HG03521 (cell line): ENCODE data around the gene ACSS3.
"Not testable (repeated sequence)": the region's sequence is repeated elsewhere in the genome, so short reads cannot be mapped to it uniquely, and the experiment has no call there.

Source experiments
- ATAC-seq: cut with Tn5 transposase; IDR thresholded peaks from one replicate; pipeline ENCODE4 v1.9.1; 2021; ENCODE audit warnings: mild to moderate bottlenecking, moderate library complexity; ENCODE audit not compliant: unreplicated experiment

The ACSS3 gene

GRCh38 chr12:81164827-81165226 lies 86.9 kb downstream of the ACSS3 start:
- ATAC-seq = no peak

DNA sequence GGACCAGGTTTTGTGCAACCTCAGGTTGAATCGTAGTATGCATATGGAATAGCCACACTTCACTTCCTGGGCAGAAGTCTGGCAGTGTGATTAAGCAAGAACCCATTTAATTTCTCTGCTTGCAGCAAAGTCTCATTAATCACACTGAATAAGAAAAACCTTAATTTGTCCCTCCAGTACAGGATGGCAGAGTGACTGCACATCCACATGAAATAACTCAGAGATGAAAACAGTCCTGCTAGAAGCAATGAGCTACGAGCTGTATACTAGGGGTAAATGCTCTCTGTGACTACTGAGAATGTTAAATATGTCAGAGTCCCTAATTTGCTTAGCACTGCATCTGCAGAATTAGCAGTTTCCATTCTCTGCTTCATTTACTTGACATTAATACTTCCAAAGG lies 88.9 kb downstream of the ACSS3 start:
- ATAC-seq = no peak

- no peak for ATAC-seq
These were observed 89.8 kb downstream of the ACSS3 start for GRCh38 chr12:81167694-81168093.

DNA sequence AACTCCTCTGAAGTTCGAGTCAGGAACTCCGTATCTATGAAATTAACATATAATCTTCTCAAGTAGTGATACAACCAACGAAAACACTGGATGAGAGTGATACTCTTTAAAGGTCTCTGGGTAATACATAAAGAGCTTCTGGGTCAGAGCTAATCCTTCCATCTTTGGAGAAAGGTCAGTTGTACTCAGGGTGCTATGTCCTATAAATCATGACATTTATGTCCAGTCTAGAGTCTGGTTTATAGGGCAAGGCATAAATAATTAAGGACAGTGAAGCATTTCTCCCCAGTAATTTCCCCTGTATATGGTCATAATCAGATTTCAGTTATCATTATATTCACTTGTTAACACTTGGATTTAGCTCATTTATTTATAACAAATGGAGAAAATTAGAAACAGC lies 90.6 kb downstream of the ACSS3 start:
- no peak for ATAC-seq

- no peak for ATAC-seq
These were observed 92.2 kb downstream of the ACSS3 start for GRCh38 chr12:81170072-81170471.

GRCh38 chr12:81172851-81173250 lies 95.0 kb downstream of the ACSS3 start:
- ATAC-seq = no peak

DNA sequence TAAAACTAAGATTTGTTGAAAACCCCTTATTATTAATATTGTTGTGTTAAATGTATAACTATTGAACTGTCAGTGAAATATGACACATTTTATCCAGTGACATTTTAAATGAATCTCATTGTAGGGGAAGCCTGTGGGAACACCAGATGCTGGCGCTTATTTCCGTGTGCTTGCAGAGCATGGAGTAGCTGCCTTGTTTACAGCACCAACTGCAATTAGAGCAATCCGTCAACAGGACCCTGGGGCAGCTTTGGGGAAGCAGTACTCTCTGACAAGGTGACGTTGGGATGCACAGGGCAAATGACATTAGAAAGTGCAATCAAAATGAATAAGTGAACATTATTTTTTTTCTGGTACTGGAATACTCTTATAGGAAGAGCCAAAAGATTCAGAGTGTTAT lies 96.8 kb downstream of the ACSS3 start:
- ATAC-seq = no peak

- no peak for ATAC-seq
These were observed 98.9 kb downstream of the ACSS3 start for GRCh38 chr12:81176796-81177195.

- no peak for ATAC-seq
These were observed 103.8 kb downstream of the ACSS3 start for GRCh38 chr12:81181691-81182090.

DNA sequence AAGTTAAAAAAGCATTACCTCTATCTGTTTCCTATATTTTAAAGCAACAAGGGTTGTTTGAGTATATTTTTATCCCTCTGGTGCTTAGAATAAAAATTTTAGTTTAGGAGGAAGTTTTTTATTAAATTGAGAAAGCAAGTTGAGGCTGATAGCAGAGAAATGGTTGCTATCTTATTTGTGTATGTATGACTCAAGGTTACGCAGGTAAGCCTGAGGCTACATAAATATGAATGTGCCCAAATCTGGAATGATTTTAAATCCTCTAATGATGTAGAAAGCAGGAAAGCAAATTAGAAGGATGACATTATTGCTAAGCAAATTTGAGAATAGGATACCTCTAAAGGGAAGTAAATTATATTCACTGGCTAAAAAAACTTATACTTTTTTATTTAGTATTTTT lies 109.8 kb downstream of the ACSS3 start:
- ATAC-seq = no peak

DNA sequence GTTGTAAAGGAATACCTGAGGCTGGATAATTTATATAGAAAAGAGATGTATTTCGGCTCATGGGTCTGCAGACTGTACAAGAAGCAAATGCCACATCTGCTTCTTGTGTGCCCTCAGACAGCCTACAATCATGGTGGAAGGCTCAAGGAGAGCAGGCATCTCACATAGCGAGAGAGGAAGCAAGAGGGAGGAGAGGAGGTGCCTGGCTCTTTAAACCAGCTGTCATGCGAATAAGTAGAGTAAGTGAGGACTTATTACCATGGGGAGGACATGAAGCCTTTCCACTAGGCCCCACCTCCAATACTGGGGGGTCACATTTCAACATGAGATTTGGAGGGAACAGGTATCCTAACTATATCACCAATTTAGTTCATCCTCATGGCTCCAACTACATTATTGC lies 118.7 kb downstream of the ACSS3 start:
- no peak for ATAC-seq

DNA sequence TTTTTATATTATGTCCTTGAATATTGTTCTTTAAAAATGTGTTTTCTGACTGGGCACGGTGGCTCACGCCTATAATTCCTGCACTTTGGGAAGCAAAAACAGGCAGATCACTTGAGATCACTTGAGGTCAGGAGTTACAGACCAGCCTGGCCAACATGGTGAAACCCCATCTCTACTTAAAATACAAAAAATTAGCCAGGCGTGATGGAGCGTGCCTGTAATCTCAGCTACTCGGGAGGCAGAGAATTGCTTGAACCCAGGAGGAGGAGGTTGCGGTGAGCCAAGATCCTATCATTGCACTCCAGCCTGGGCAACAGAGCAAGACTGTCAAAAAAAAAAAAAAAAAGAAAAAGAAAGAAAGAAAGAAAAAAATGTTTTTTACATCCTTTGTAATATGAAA lies 122.7 kb downstream of the ACSS3 start:
- not testable (repeated sequence) for ATAC-seq

GRCh38 chr12:81203671-81204204 lies 125.9 kb downstream of the ACSS3 start:
- no peak for ATAC-seq

GRCh38 chr12:81205416-81205815 lies 127.5 kb downstream of the ACSS3 start:
- no peak for ATAC-seq

GRCh38 chr12:81206429-81206828 lies 128.6 kb downstream of the ACSS3 start:
- no peak for ATAC-seq

DNA sequence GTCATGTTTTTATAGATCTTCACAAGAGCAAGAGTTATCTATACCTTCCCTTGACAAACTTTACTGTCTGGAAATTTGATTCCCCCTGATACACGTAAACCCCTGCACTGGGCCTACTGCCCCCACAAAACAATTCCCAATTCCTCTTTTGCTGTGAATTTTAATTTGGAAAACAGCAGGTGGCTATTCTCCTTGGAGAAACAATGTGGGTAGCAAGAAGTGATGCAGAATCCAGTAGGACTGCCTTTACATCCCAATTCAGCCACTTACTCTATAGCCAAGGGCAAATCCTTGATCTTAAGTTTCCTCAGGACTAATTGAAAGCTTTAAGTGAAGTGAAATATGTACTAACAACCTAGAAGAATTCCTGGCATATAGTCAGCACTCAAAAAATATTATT lies 129.3 kb downstream of the ACSS3 start:
- ATAC-seq = no peak

DNA sequence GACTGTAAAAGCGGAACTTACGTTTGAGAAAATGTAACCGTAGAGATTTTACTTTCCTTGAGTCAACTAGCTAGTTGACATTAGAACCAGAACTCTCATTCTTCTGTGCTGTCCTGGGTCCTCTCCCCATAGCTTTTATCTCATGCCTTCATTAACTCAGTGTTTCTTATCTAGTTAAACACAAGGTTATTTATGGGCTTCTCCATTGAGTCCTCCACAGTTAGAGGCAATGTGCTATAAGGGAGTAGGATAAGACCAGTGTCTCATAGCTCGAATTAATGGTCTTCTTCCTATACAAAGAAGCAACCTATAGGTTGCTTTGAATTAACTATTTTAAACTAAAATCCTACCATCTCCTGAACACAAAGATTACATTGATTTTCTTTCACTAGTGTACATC lies 129.8 kb downstream of the ACSS3 start:
- ATAC-seq = no peak

DNA sequence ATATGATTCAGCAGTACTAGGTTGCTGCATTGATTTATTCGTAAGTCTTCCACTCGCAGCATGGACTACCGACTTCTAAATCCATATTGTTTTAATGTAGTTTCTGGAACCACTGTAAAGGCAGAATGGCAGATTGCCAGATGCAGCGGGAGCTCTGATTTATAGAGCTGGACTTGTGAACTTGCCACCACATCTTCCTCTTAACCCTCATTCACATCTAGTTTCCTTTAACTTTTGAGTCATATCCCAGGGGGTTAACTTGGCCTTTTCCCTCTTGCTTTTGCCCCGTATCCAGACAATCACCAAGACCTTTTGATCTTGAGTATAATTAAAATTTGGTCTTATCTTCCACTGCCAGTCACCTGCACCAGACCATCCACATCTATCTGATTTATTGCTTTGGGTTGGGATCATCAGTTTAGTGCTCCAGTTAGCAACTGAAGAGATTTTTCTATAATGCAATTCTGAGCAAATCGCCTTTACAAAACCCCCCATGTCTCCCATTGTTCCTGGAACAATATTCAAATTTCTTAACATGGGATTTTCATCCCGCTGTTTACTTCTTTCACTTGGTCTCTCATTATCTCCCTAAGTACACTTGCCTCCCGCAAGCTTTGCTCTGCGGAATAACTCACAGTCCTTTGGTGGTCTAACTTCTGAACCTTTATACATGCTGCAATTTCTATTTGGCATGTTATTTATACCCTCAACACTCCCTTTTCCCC lies 130.5 kb downstream of the ACSS3 start:
- ATAC-seq = no peak

GRCh38 chr12:81209012-81209411 lies 131.1 kb downstream of the ACSS3 start:
- ATAC-seq = no peak

GRCh38 chr12:81209772-81210225 lies 131.9 kb downstream of the ACSS3 start:
- not testable (repeated sequence) for ATAC-seq

GRCh38 chr12:81211306-81211705 lies 133.4 kb downstream of the ACSS3 start:
- no peak for ATAC-seq

- no peak for ATAC-seq
These were observed 135.3 kb downstream of the ACSS3 start for GRCh38 chr12:81212996-81213696.
